ENCODE data around the gene PTPRH. TPM values are rescaled to one million over a fixed set of nuclear protein-coding genes. Genes with fewer than 3 reads are reported as not detected.

Gene PTPRH
- total and polyA plus RNA-seq, 8 donors, result 5.1 to 15.3 (median 8.1) TPM

DNA sequence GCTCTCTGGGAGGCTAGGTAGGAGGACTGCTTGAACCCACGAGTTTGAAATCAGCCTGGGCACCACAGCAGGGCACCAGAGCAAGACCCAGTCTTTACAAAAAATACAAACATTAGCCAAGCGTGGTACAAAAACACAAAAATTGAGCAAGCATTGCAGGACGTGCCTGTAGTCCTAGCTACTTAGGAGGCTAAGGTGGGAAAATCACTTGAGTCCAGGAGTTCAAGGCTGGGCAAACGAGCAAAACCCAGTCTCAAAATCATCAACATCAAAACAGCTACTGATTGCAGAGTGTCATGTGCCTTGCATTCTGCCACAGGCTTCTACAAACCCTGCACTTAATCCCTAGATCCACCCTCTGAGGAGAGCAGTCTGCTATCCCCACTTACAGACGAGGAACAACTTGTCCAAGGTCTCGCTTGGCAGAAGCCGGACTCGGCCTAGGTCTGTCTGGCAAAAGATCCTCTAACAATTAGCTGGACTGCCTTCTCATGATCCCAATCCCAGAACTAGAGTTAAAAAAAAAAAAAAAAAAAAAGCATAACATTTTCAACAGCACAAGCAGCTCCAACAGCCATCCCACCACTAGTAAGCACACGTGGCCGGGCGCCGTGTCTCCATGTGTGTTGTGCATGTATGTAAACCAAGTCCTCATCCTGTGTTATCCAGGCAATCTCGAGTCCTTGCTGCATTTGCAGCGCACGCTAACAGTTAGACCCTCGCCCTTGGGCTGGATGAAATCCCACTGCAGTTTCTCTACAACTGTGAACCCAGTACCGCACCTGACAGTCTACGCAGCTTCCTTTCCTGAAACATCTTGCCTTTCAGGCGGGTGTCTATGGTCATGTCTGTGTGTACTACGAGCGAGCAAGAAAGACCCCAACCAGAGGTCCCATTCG, 47.5 kb upstream of the PTPRH start:
- DNase-seq, result no peak
- Histone ChIP-seq H3K36me3 (no peaks in the 10 kb centered on the region), H3K27ac (no peak overlapping the region), H3K27me3 (no peaks in the 10 kb centered on the region), H3K4me3 (peak overlapping the region in 3 of 4 donors; percentile 55 to 99 (median 90)), H3K9me3 (no peaks in the 10 kb centered on the region), H3K4me1 (peaks cover 7 to 28% (median 8%) of the 10 kb centered on the region in 3 donors)
- ATAC-seq, result no peak
- TF ChIP-seq, protein P1, sequence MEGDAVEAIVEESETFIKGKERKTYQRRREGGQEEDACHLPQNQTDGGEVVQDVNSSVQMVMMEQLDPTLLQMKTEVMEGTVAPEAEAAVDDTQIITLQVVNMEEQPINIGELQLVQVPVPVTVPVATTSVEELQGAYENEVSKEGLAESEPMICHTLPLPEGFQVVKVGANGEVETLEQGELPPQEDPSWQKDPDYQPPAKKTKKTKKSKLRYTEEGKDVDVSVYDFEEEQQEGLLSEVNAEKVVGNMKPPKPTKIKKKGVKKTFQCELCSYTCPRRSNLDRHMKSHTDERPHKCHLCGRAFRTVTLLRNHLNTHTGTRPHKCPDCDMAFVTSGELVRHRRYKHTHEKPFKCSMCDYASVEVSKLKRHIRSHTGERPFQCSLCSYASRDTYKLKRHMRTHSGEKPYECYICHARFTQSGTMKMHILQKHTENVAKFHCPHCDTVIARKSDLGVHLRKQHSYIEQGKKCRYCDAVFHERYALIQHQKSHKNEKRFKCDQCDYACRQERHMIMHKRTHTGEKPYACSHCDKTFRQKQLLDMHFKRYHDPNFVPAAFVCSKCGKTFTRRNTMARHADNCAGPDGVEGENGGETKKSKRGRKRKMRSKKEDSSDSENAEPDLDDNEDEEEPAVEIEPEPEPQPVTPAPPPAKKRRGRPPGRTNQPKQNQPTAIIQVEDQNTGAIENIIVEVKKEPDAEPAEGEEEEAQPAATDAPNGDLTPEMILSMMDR (IDR thresholded peaks at IDR 0.05), result no peak
- 25 to 34% methylated on average over 22 of the region's 22 CpGs for WGBS, 2 donors
- FAIRE-seq, result no peak
- intact Hi-C loops (cut with DNase I), result no loop called here

GRCh38 chr19:55255618-55256423, 46.5 kb upstream of the PTPRH start:
- Histone ChIP-seq H3K27ac (peak overlapping the region in 1 of 4 donors; percentile 22), H3K9me3 (no peaks in the 10 kb centered on the region), H3K4me1 (peaks cover 7 to 28% (median 8%) of the 10 kb centered on the region in 3 donors), H3K27me3 (no peaks in the 10 kb centered on the region), H3K4me3 (peak overlapping the region in 1 of 4 donors; percentile 99), H3K36me3 (no peaks in the 10 kb centered on the region)
- WGBS, 2 donors, result 56 to 59% methylated on average over 17 of the region's 17 CpGs
- intact Hi-C loops (cut with DNase I), result no loop called here
- TF ChIP-seq, protein P1 (IDR thresholded peaks at IDR 0.05), result no peak
- ATAC-seq, result no peak
- no peak for FAIRE-seq
- DNase-seq, result no peak

- FAIRE-seq (no peak), ATAC-seq (no peak), DNase-seq (no peak)
- Histone ChIP-seq H3K4me3 (peak overlapping the region in 1 of 4 donors; percentile 28), H3K36me3 (no peaks in the 10 kb centered on the region), H3K27me3 (no peaks in the 10 kb centered on the region), H3K27ac (peak overlapping the region in 2 of 4 donors; percentile 22 to 27), H3K4me1 (peaks cover under 1 to 24% (median 8%) of the 10 kb centered on the region in 3 donors), H3K9me3 (no peaks in the 10 kb centered on the region)
- intact Hi-C loops (cut with DNase I), result no loop called here
- 73 to 79% methylated on average over 6 of the region's 6 CpGs for WGBS, 2 donors
- TF ChIP-seq, protein P1 (IDR thresholded peaks at IDR 0.05), result no peak
Measured at GRCh38 chr19:55254625-55254977, 45.3 kb upstream of the PTPRH start.

DNA sequence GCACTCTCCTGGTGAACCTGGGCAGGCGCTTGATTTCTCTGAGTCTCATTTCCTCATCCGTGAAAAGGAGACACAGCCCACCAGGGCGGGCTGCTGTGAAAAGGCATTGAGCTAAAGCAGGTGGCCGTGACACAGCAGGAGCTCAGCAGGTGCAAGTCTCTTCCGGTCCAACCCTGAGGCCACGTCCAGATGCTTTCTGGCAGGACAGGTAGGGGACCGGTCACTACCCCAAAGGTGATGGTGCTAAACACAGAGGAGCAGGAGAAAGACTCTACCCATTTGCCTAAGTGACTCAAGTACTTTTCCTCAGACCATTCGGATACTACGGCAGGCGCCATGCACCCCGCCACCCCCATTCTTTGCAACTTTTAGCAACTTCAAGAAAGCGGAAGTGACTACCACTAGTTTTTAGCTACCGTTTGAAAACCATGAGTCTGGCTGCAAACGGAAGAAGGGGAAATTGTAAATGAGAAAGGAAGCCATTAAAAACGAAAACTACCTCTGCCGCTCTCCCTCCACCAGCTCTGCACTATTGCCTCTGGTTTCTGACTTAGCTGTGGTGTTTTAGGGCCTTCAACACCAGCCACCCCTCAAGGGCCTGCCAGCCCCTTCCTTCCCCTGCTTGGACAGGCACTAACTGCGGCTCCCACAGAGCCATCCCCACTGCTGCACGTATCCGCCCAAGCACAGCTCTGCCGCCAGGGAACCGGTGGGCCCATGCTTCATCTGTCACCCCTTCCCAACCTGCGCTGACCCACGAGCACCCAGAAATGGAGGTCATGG, 44.7 kb upstream of the PTPRH start:
- FAIRE-seq (no peak), DNase-seq (no peak), ATAC-seq (no peak)
- H3K4me1 ChIP-seq, result peaks cover 0 to 23% (median 8%) of the 10 kb centered on the region in 3 donors
- H3K9me3 ChIP-seq, result no peaks in the 10 kb centered on the region
- peak overlapping the region in 2 of 4 donors; percentile 22 to 27 for H3K27ac ChIP-seq
- TF ChIP-seq, protein P1 (IDR thresholded peaks at IDR 0.05), result no peak
- H3K36me3 ChIP-seq, result no peaks in the 10 kb centered on the region
- WGBS, 2 donors, result 70% methylated on average over 23 of the region's 23 CpGs
- intact Hi-C loops (cut with DNase I), result no loop called here
- no peaks in the 10 kb centered on the region for H3K27me3 ChIP-seq
- peak overlapping the region in 1 of 4 donors; percentile 28 for H3K4me3 ChIP-seq

Data from pancreas (tissue), 10 donors.